GM20431 (cell line): ENCODE data around the gene STKLD1.

Experiments used
- in situ Hi-C: fragments of 300-500 bp; cut with MseI, MboI; formaldehyde crosslinking; loops from one replicate; pipeline ENCODE4 v1.15.0; 2020; ENCODE audit warnings: low sequenced_read_pairs; ENCODE audit not compliant: unreplicated experiment

STKLD1 gene

GRCh38 chr9:133404454-133405002 is 28.4 kb downstream of the STKLD1 start:
- in situ Hi-C loops: no loop called here

- in situ Hi-C loops: no loop called here
Observed at GRCh38 chr9:133405508-133406438, 29.6 kb downstream of the STKLD1 start.

- in situ Hi-C loops: no loop called here
Observed at GRCh38 chr9:133406480-133407307, 30.5 kb downstream of the STKLD1 start.

- in situ Hi-C loops: no loop called here
Observed at GRCh38 chr9:133408042-133408441, 31.9 kb downstream of the STKLD1 start.

DNA sequence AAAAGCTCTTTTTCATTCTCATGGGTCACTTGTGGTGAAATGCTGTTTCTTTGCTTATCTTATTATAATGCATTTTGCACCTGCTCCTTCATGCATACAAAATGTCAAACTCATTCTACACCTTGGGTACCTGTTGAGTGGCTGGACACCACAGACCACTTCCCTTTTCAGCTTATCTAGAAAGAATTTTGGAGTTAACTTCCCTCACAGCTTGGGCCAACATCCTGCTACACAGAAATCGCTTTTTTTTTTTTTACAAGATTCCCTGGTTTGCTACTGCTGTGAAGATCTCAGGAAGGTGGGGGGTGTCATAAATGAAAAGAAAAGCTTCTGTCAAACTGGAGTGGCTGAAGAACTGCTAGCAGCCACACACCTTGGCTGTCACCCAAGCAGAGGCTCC is 39.0 kb downstream of the STKLD1 start:
- in situ Hi-C loops: no loop called here

- in situ Hi-C loops: no loop called here
Observed at GRCh38 chr9:133417541-133418461, 41.6 kb downstream of the STKLD1 start, which contains the start of gene REXO4. TSS of gene REXO4 (minus strand) at chr9:133418010. CDS start at chr9:133417844, 166 bp downstream.

GRCh38 chr9:133419005-133419404 is 42.8 kb downstream of the STKLD1 start:
- in situ Hi-C loops: no loop called here

- in situ Hi-C loops: no loop called here
Observed at GRCh38 chr9:133420392-133420827, 44.2 kb downstream of the STKLD1 start.

DNA sequence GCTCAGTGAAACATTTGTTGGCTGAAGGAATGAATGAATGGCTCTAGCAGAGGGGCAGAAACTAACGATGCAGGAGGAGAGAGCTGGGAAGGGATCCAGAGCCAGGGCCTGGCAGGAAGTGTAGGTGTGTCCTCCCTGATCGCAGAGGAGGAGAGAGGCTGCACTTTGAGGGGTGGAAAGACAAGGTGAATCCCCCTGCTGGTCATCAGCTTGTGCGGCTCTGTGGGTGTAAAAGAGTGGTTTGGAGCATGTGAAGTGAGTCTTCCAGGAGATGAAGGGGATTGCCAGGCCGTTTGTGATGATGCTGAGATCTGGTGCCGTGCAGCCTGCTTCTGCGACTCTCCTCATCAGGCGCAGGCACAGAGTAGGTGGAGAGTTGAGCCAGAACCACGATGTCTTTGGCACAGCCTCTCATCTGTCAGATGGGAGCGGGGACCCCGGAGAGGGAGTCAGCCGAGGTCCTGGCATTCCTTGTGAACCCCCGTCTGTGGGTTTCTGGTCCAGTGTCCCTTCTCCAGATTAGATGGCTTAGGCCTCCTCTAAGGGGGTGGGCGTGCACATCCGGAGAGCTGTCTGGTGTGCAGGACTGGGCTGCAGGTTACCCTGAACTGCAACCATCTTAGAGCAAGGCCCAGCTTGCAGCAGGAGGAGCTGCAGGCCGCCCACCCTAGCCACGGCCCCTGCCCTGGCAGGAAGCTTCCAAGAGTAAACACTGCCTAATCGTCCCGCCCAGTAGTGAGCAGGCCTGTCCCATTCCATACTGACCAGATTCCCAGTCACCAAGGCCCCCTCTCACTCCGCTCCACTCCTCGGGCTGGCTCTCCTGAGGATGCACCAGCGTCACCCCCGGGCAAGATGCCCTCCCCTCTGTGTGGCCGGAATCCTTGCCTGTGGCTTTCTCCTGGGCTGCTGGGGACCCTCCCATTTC is 45.7 kb downstream of the STKLD1 start, which contains the start of gene ADAMTS13:
Gene ADAMTS13, plus strand, starts transcription at position 753 of the 928 bp plus-strand sequence. Its CDS starts 77 bp downstream, at position 830.
- in situ Hi-C loops: no loop called here

- in situ Hi-C loops: no loop called here
Observed at GRCh38 chr9:133423216-133423615, 47.0 kb downstream of the STKLD1 start.

- in situ Hi-C loops: no loop called here
Observed at GRCh38 chr9:133424187-133424586, 48.0 kb downstream of the STKLD1 start.

- in situ Hi-C loops: no loop called here
Observed at GRCh38 chr9:133425049-133425632, 49.0 kb downstream of the STKLD1 start.

GRCh38 chr9:133426011-133426410 is 49.8 kb downstream of the STKLD1 start:
- in situ Hi-C loops: no loop called here

DNA sequence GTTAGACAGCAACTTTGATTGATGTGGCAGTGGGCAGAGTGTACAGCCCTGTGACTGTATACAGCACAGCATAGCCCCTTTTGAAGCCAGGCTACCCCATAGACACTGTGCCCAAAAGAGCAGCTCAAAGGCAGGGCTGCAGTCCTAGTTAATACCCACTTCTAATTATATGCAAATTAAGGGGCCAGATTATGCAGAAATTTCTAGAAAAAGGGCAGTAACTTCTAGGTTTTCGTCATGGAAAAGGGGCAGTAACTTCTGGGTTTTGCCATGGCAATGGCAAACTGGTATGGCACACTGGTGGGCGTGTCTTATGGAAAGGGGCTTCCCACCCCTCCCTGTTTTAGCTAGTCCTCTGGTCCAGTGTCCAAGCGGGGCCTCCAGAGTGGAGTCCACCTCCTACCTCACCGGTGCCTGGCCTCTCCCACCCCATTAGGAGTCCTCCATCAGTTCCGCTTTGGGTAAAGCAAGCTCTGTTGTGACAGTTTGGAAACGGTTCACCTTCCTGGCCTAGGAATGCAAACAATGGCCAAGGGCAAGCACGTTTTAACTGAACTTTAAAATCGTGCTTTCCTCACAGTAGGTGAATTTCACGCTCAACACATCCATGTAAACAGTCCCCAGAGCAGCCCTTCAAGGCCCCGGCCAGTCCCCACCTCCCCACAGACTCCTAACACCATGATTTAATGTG is 51.6 kb downstream of the STKLD1 start:
- in situ Hi-C loops: no loop called here

GRCh38 chr9:133428617-133429101 is 52.5 kb downstream of the STKLD1 start:
- in situ Hi-C loops: no loop called here

DNA sequence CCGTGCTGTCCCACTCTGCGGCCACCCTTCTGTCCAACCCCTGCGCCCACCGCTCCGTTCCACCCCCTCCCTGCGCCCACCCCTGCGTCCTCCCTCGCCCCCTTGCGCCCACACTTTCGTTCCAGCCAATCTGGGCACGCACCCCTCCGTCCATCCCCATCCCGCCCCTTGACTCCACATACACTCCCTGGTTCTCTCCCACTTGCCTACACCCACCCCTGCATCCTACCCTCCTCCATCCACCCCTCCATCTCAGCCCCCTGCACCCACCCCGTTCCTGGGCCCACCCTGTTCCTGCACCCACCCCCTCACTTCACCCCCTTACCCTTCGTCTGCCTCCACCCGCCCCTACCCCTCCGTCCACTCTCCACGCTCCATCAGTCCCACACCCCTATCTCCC is 53.0 kb downstream of the STKLD1 start:
- in situ Hi-C loops: no loop called here

GRCh38 chr9:133429641-133430161 is 53.5 kb downstream of the STKLD1 start:
- in situ Hi-C loops: no loop called here
